Smooth muscle cell (in vitro differentiated cells): Measurements from ENCODE around the gene HINT1. TPM values are rescaled to one million over a fixed set of nuclear protein-coding genes. Genes with fewer than 3 reads are reported as not detected.

Source experiments
- DNase-seq: peaks from one replicate; lab custom pipeline; 2025; ENCODE audit not compliant: unreplicated experiment; lab: John Stamatoyannopoulos, UW
- H2AFZ ChIP-seq: fragments of 200-600 bp; sonication (generic); 2 replicates; pipeline ENCODE4 v1.6.0; 2016; ENCODE audit warnings: antibody characterized with exemption, low read depth, mild to moderate bottlenecking
- H3F3A ChIP-seq: fragments of 200-600 bp; sonication (generic); 2 replicates; pipeline ENCODE4 v1.6.0; 2017; ENCODE audit warnings: antibody characterized with exemption, low read depth
- H3K27ac ChIP-seq: fragments of 200-600 bp; sonication (generic); 2 replicates; pipeline ENCODE4 v1.5.1; 2016; ENCODE audit warnings: low read depth, mild to moderate bottlenecking
- H3K27me3 ChIP-seq: fragments of 200-600 bp; sonication (generic); 2 replicates; pipeline ENCODE4 v1.6.1; 2016; ENCODE audit warnings: low read depth, mild to moderate bottlenecking
- H3K36me3 ChIP-seq: fragments of 200-600 bp; sonication (generic); 2 replicates; pipeline ENCODE4 v1.5.1; 2016; ENCODE audit warnings: low read depth
- H3K4me1 ChIP-seq: fragments of 200-600 bp; sonication (generic); 2 replicates; pipeline ENCODE4 v1.5.1; 2016; ENCODE audit warnings: low read depth
- H3K4me2 ChIP-seq: fragments of 200-600 bp; sonication (generic); 2 replicates; pipeline ENCODE4 v1.6.0; 2016; ENCODE audit warnings: mild to moderate bottlenecking
- H3K4me3 ChIP-seq: fragments of 200-600 bp; sonication (generic); 2 replicates; pipeline ENCODE4 v1.5.1; 2016; ENCODE audit warnings: mild to moderate bottlenecking
- H3K79me2 ChIP-seq: fragments of 200-600 bp; sonication (generic); 2 replicates; pipeline ENCODE4 v1.6.0; 2016; ENCODE audit warnings: low read depth, mild to moderate bottlenecking
- H3K9ac ChIP-seq: fragments of 200-600 bp; sonication (generic); 2 replicates; pipeline ENCODE4 v1.6.0; 2016; ENCODE audit warnings: low read depth
- H3K9me3 ChIP-seq: fragments of 200-600 bp; sonication (generic); replicated peaks from 2 replicates; pipeline ENCODE4 v1.5.1; 2016; ENCODE audit warnings: low read depth
- H4K20me1 ChIP-seq: fragments of 200-600 bp; sonication (generic); 2 replicates; pipeline ENCODE4 v1.6.0; 2016; ENCODE audit warnings: low read depth
- WGBS: methylation state at CpG from one replicate; pipeline ENCODE4 v1.1.7; 2016; ENCODE audit warnings: low lambda C conversion rate; 5-methylcytosine and 5-hydroxymethylcytosine counted together
- polyA plus RNA-seq: library from polyadenylated mRNA; unstranded; fragments of >200 nt; fragmentation: Nextera tagmentation; extraction: Ambion mirVana; gene quantifications from 2 replicates; pipeline ENCODE4 v1.2.1, GENCODE V29; 2016
- total RNA-seq: library from RNA; depleted of rRNA; stranded (reverse); fragments of >200 nt; gene quantifications from 2 replicates; pipeline ENCODE4 v1.2.3, GENCODE V29; 2014
- TF ChIP-seq, protein P1 (sequence below): fragments of 200-600 bp; sonication (generic); IDR thresholded peaks from 2 replicates; pipeline ENCODE4 v1.5.1; 2017; ENCODE audit warnings: borderline replicate concordance, mild to moderate bottlenecking, antibody characterized with exemption; ENCODE audit not compliant: insufficient read depth, poor library complexity, severe bottlenecking

Gene HINT1
- total and polyA plus RNA-seq, 2 experiments from 2014 or later = 238 to 293 TPM

GRCh38 chr5:131110256-131110594 lies 54.8 kb downstream of the HINT1 start:
- H3K27me3 ChIP-seq = no peaks in the 10 kb centered on the region
- H3K27ac ChIP-seq = no peak overlapping the region
- H3K4me3 ChIP-seq = no peak overlapping the region
- H3K4me1 ChIP-seq = no peaks in the 10 kb centered on the region
- 28% methylated on average over 5 of the region's 5 CpGs for WGBS
- H4K20me1 ChIP-seq = no peaks in the 10 kb centered on the region
- DNase-seq = no peak
- no peak overlapping the region for H3K9ac ChIP-seq
- H3K4me2 ChIP-seq = no peak overlapping the region
- H3F3A ChIP-seq = no peaks in the 10 kb centered on the region
- no peaks in the 10 kb centered on the region for H3K9me3 ChIP-seq
- H3K36me3 ChIP-seq = no peaks in the 10 kb centered on the region
- H3K79me2 ChIP-seq = no peaks in the 10 kb centered on the region
- TF ChIP-seq, protein P1, sequence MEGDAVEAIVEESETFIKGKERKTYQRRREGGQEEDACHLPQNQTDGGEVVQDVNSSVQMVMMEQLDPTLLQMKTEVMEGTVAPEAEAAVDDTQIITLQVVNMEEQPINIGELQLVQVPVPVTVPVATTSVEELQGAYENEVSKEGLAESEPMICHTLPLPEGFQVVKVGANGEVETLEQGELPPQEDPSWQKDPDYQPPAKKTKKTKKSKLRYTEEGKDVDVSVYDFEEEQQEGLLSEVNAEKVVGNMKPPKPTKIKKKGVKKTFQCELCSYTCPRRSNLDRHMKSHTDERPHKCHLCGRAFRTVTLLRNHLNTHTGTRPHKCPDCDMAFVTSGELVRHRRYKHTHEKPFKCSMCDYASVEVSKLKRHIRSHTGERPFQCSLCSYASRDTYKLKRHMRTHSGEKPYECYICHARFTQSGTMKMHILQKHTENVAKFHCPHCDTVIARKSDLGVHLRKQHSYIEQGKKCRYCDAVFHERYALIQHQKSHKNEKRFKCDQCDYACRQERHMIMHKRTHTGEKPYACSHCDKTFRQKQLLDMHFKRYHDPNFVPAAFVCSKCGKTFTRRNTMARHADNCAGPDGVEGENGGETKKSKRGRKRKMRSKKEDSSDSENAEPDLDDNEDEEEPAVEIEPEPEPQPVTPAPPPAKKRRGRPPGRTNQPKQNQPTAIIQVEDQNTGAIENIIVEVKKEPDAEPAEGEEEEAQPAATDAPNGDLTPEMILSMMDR = no peak
- H2AFZ ChIP-seq = peak overlapping the region; percentile 26

DNA sequence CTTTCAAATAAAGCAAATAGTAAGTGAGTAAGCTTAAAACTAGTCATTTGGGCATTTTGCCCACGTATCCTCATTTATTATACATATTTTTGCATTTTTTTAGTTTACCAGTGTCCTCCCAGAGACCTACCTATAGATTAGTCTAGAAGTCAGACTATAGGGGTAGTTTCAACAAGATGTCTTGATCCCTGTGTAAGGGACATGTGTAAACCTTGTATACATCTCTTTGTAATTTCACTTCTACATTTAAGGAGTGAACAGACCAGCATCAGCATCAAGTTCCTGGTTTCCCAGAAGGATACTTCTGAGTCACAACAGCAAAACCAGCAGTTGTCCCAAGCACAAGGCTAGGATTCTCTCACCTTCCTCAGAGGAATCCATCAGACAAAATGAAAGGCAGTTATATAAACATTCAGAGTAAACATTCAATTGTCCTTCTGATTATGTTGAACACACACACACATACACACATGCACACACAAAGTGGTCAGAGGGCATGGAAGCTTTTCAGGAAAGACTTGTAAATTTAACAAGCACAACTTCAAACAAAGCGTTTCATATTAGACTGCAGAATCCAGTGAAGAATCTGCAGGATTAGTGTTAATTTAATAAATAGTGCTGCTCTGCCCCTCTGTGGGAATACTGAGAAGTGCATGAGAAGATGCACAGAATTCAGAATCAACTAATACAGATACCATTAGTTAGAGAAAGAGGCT lies 55.4 kb downstream of the HINT1 start:
- H3K27me3 ChIP-seq = no peaks in the 10 kb centered on the region
- H3K4me2 ChIP-seq = no peak overlapping the region
- H3K79me2 ChIP-seq = no peaks in the 10 kb centered on the region
- no peaks in the 10 kb centered on the region for H3K36me3 ChIP-seq
- no peak overlapping the region for H3K27ac ChIP-seq
- TF ChIP-seq, protein P1 = peak; percentile 79
- DNase-seq = no peak
- H3F3A ChIP-seq = no peaks in the 10 kb centered on the region
- H3K9me3 ChIP-seq = no peaks in the 10 kb centered on the region
- no peak overlapping the region for H3K4me3 ChIP-seq
- WGBS = 50% methylated on average over 2 of the region's 2 CpGs
- no peaks in the 10 kb centered on the region for H3K4me1 ChIP-seq
- peak overlapping the region; percentile 26 for H2AFZ ChIP-seq
- H3K9ac ChIP-seq = no peak overlapping the region
- no peaks in the 10 kb centered on the region for H4K20me1 ChIP-seq

Other genes starting within 250 kb of the HINT1 start
- gene LYRM7, start 5.7 kb upstream of the HINT1 start, total RNA-seq = 6.7 and 52.2 TPM in 2 replicates
- gene LYRM7, start 5.7 kb upstream of the HINT1 start, polyA plus RNA-seq = 11.5 and 12.9 TPM in 2 replicates
- 24.0 and 31.5 TPM in 2 replicates for gene CDC42SE2, start 98.8 kb upstream of the HINT1 start, total RNA-seq
- 12.6 and 16.4 TPM in 2 replicates for gene CDC42SE2, start 98.8 kb upstream of the HINT1 start, polyA plus RNA-seq